HEK293T (cell line): ENCODE data around the gene CCDC150.

Experiments used
- ARNT ChIP-seq: fragments of 450-650 bp; IDR thresholded peaks from 2 replicates; pipeline ENCODE4 v1.6.1; 2017; ENCODE audit warnings: mild to moderate bottlenecking
- ELF4 ChIP-seq: fragments of 450-650 bp; IDR thresholded peaks from 2 replicates; pipeline ENCODE4 v1.6.1; 2017; ENCODE audit warnings: antibody characterized with exemption
- FOXM1 ChIP-seq: fragments of 450-650 bp; IDR thresholded peaks from 2 replicates; pipeline ENCODE4 v1.6.1; 2017; ENCODE audit warnings: mild to moderate bottlenecking, borderline replicate concordance
- HDGF ChIP-seq: fragments of 450-650 bp; IDR thresholded peaks from 2 replicates; pipeline ENCODE4 v1.6.1; 2017; ENCODE audit warnings: antibody characterized with exemption, borderline replicate concordance
- LEF1 ChIP-seq: fragments of 450-650 bp; IDR thresholded peaks from 2 replicates; pipeline ENCODE4 v1.6.1; 2017; ENCODE audit warnings: mild to moderate bottlenecking, borderline replicate concordance
- PKNOX1 ChIP-seq: fragments of 450-650 bp; IDR thresholded peaks from 2 replicates; pipeline ENCODE4 v1.6.1; 2016
- SP1 ChIP-seq: fragments of 450-650 bp; IDR thresholded peaks from 2 replicates; pipeline ENCODE4 v1.6.1; 2017

DNA sequence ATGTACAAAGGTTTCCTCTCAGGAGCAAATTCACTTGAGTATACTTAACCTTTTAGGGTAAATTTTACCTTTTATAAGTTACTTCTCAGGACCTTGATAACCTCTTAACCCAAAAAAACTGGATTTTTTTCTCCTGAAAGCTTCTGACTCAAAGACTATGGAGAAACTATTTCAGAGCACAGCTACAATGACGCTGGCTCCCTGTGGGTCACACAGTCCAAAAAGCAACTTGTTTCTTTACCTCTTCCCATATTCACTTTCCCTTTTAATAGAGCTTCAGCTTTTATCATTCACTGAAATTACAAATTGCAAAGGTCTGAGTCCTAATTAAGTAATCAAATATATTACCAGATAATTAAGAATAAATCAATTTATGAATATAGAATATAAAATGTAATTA lies 127.6 kb downstream of the CCDC150 start:
- TF ChIP-seq SP1 (no peak), HDGF (no peak), ELF4 (no peak), PKNOX1 (no peak), LEF1 (no peak), FOXM1 (no peak), ARNT (no peak)
